Stimulated activated CD4-positive, alpha-beta T cell treated with anti-CD3 and anti-CD28 coated beads, TNF-alpha, amount 100 ng/mL, for 4 hours (primary cell): ENCODE data around the gene TMEM127.

ENCODE experiments used
- DNase-seq, 3 experiments: peaks; one replicate each; pipeline ENCODE4 v3.0.0-alpha.2; 2020; ENCODE audit warnings: low read depth in 3 of 3

Gene TMEM127

DNA sequence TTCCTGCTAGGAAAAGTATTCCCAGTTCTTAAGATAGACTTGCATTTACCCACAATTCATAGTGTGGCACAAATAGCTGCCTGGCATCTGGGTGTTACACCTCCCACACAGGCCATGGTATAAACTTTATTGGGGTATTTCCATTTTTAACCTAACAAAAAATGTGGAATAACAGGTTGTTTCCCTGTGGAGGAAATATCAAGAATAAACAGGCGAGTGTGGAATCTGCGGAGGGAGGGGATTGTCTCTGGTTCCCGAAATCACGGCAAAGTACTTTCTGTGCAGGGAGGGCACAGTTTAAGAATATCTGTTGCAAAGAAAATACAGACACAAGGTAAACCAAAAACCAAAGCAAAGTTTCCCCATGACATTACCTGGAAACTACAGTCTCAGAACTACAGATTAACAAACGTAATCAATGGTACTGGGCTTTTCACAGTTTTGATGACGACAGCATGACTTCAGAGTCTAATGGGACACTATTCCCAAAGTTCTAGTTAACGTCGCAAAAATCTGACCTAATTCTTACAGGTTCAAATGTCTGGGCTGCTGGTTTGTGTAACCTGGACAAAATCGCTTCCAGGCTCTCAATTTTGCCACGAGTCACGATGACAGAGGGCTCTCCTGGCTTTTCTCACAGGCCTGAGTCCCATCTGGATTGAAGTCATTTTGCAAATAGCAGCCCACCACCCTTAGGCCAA is 58.6 kb downstream of the TMEM127 start:
- DNase-seq = no peak

GRCh38 chr2:96205888-96206287 is 59.9 kb downstream of the TMEM127 start:
- DNase-seq = no peak

GRCh38 chr2:96204836-96205624 is 60.8 kb downstream of the TMEM127 start:
- DNase-seq = no peak

GRCh38 chr2:96203130-96204028 is 62.4 kb downstream of the TMEM127 start:
- no peak for DNase-seq

- no peak for DNase-seq
Measured at GRCh38 chr2:96202152-96202854, 63.5 kb downstream of the TMEM127 start.

DNA sequence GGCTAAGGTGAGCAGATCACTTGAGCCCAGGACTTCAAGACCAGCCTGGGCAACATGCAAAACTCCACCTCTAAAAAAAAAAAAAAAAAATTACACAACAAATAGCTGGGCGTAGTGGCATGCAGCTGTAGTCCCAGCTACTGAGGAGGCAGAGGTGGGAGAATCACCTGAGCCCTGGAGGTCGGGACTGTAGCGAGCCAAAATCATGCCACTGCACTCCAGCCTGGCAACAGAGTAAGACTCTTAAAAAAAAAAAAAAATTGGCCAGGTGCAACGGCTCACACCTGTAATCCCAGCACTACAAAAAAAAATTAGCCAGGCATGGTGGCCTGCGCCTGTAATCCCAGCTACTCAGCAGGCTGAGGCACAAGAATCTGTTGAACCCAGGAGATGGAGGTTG is 64.5 kb downstream of the TMEM127 start:
- no peak for DNase-seq

DNA sequence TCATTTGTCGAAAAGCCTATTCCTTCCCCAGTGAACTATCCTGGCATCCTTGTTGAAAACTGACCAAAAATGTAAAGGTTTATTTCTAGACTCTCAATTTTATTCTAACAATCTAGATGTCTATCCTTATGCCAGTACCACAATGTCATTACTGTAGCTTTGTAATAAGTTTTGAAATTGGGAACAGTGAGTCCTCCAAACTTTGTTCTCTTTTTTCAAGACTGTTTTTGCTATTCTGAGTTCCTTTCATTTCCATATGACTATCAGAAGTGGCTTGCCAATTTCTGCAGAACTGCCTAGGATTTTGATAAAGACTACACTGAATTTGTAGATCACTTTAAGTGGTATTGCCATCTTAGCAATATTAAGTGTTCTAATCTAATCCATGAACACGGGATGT is 66.9 kb downstream of the TMEM127 start:
- DNase-seq = no peak
